ENCODE measurements around the gene MRPL30. TPM values are rescaled to one million over a fixed set of nuclear protein-coding genes. Genes with fewer than 3 reads are reported as not detected.

Gene MRPL30
- total RNA-seq (2022; extraction: Qiagen RNA extraction; ENCODE audit: low read depth): 27.6 to 64.9 TPM (median 33.8 TPM) in 5 replicates

DNA sequence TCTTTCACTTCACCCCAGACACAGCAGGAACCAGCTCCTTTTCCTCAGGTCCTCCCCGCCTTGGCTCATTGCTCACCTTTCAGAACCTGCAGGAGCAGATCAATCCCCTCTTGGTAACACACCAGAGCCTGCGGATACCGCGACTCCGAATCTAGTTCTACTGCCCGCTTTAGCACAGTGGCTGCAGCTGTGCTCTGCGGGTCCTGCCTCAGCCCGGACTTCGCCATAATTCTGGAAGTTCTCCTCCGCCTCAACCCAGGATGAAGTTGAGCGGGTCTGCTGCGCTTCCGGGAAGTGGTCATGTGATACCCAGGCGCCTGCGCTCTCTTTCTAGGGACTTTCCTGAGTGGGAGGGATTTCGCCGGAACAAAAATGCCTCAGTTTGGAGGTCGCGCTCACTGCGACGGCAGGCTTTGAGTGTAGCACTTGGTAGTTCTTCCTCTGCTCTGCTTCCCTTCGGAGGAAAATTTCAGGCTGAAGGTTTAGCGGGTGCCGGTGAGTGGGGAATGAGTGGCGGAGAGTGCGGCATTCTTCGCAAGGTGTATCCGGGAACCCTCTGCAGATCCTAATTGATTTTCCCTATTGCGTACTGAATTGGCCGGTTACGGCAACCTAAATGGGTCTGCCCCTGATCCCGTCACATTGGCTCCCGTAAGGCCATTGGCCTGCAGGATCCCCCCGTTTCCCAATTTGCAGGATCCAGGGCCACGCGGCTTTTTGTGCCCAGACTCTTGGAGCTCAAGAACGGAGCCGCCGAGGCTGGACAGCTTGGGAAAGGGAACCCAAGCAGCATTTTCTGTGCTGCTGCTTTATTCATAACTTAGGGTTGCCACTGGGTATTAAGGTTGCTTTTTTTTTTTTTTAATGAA is at the start of gene MRPL30, which contains the start of gene MITD1:
MRPL30 (plus strand) TSS at position 430 of the 869 bp plus-strand sequence. CDS start 5,020 bp downstream, outside the sequence.
MITD1 (minus strand) TSS at position 304 of the 869 bp plus-strand sequence; CDS start at position 227, 77 bp downstream.

GRCh38 chr2:99141110-99142108 is 39.6 kb upstream of the MRPL30 start, which contains the start of gene C2orf15:
Gene C2orf15, plus strand, starts transcription at chr2:99141707. Its CDS starts 8,852 bp downstream, at chr2:99150559.

DNA sequence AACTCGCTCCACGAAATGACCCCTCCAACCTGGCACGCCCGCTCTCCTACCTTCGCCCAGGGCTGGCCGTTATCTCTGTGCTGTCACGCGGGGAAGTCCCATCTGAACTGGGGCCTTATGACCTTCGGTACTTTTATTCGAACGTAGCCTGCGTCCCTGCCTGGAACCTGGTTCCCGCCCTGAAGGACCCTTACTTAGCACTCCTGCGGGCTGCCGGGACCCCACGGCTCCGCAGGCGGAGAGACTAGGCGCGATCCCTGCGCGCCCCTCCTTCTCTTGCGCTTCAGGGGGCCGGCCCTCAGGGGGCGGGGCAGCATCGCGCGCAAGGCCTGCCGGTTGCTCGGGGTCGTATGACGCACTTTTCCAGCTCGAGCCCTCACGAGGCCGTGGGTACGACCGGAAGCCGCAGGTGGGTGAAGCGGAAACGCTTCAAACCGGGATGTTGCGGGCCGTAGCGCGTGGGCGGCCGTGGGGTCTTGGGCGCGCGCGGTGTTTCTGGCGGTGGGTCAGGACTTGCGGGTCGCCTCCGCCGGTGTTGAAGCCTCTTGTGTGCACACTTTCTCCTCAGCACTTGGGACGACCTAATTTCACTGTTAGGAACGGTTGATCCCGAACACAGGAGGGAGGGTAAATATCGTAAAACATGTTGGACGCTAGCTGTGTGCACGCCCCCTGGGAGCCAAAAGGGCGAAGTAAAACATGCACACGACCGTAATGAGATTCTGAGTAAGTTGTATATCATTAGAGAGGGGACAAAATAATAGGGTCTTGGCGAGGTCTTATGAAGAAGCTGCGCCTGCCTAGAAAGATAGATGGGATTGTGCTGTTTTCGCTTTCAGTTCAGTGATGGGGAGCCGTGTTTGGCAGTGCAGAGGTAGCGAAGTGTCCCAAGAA is 26.1 kb upstream of the MRPL30 start, which contains the start of the genes LIPT1 and TSGA10:
LIPT1 (plus strand) TSS at position 325 of the 894 bp plus-strand sequence. CDS start 6,991 bp downstream, outside the sequence.
TSGA10 (minus strand) TSS at position 300 of the 894 bp plus-strand sequence. CDS start 45,503 bp downstream, outside the sequence.

Other genes with a start within 250 kb of the MRPL30 start
- gene CRACDL, start 245.0 kb upstream of the MRPL30 start, total RNA-seq (2022; extraction: Qiagen RNA extraction; ENCODE audit: low read depth): 0.32 to 1.4 TPM (median 0.52 TPM) in 5 replicates
- 0.42 to 0.64 TPM (median 0.50 TPM) in 4 of 5 replicates, not detected in the other for gene C2orf15, start 39.5 kb upstream of the MRPL30 start, total RNA-seq (2022; extraction: Qiagen RNA extraction; ENCODE audit: low read depth)
- 3.5 to 9.8 TPM (median 3.9 TPM) in 5 replicates for gene TSGA10, start 26.2 kb upstream of the MRPL30 start, total RNA-seq (2022; extraction: Qiagen RNA extraction; ENCODE audit: low read depth)
- 3.6 to 4.1 TPM (median 3.9 TPM) in 5 replicates for gene LIPT1, start 26.2 kb upstream of the MRPL30 start, total RNA-seq (2022; extraction: Qiagen RNA extraction; ENCODE audit: low read depth)
- gene MITD1, start 126 bp upstream of the MRPL30 start, total RNA-seq (2022; extraction: Qiagen RNA extraction; ENCODE audit: low read depth): 17.3 to 30.8 TPM (median 26.5 TPM) in 5 replicates
- gene LYG2, start 74.5 kb downstream of the MRPL30 start, total RNA-seq (2022; extraction: Qiagen RNA extraction; ENCODE audit: low read depth): 0.17 TPM in 1 of 5 replicates, not detected in the others
- 1.1 to 1.8 TPM (median 1.5 TPM) in 5 replicates for gene LYG1, start 120.0 kb downstream of the MRPL30 start, total RNA-seq (2022; extraction: Qiagen RNA extraction; ENCODE audit: low read depth)
- gene TXNDC9, start 155.1 kb downstream of the MRPL30 start, total RNA-seq (2022; extraction: Qiagen RNA extraction; ENCODE audit: low read depth): 40.1 to 57.4 TPM (median 45.5 TPM) in 5 replicates
- 55.1 to 81.6 TPM (median 62.8 TPM) in 5 replicates for gene EIF5B, start 156.2 kb downstream of the MRPL30 start, total RNA-seq (2022; extraction: Qiagen RNA extraction; ENCODE audit: low read depth)